NCI-H524 treated with DMSO at 0.1 percent for 48 hours (cell line): ENCODE results near the gene LZTS2.

Experiments used
- DNase-seq: peaks from one replicate; lab custom pipeline; 2025; lab: John Stamatoyannopoulos, UW

The LZTS2 gene

DNA sequence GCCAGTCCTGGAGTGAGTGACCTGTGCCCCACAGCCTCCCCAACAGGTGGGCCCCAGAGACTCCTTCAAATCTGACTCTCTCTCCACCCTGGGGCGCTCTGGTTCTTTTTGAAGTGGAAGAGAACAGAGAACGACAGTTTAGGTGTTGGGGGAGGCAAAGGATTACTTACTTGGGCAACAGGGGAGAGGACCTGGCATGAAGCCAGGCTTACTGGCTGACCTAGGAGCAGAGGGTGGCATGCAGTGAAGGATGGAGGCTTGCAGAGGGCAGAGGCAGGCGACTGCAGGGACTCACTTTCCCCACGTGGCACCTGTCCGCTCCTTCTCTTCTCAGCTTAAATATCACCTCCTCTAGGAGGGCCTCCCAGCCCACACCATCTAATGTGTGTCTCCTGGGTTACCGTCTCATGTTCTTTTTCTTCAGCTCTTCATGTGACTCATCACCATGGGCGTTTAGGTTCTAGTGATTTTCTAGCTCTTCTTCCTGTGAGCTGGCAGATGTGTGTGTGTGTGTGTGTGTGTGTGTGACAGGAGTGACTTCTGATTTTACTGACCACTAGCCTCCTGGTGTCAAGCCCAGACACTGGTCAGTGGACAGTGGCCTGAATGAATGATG is 15.5 kb downstream of the LZTS2 start:
- DNase-seq = no peak

- DNase-seq = no peak
These were observed 16.0 kb downstream of the LZTS2 start for GRCh38 chr10:101015582-101015973.

- DNase-seq = no peak
These were observed 17.2 kb downstream of the LZTS2 start for GRCh38 chr10:101016814-101017213.

- no peak for DNase-seq
These were observed 18.6 kb downstream of the LZTS2 start for GRCh38 chr10:101018118-101018599.

DNA sequence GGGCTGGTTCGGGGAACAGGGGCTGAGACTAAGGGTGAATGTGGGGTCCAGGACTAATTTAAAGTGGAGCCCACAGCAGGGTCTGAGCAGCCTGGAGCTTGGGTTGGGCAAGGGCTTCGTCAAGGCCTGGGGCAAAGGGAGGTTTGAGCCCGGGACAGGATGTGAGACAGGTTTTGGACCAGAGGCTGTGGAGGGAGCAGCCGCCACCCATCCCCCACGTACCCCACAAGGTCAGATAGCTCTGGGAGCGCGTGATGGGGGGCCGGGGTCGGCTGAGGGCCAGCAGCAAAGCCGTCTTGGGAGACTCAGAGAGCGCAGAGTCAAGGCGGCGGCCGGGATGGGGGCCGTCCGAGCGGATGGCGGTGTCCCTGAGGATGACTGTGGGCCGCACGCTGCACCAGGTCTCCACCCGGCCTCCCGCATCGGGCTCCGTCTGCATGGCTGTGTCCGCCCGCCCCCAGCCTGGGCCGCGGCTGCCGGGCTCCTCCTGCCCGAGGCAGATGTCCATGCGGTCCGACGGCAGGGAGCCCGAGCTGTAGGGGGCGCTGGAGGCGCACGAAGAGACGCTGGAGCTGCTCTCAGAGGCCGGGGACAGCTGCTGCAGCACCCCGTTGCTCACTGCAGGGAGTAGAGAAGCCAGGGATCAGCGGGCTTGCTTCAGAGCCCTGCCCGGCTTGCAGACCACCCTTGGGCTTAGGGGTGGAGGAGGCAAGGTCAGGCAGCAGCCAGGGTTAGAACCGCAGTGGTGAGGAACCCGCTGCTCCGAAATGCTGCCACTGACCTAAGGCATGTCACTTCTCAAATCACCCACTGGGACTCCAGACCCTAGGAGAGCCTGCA is 19.2 kb downstream of the LZTS2 start:
- no peak for DNase-seq

DNA sequence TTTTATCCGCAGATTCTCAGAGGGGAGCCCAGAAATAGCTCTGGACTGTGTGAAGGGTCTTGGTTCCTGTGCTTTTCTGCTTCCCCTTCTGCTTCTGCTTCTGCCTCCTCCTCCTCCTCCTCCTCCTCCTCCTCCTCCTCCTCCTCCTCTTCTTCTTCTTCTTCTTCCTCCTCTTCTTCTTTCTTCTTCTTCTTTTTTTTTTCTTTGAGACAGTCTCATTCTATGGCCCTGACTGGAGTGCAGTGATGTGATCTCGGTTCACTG is 19.8 kb downstream of the LZTS2 start:
- DNase-seq = no peak

- no peak for DNase-seq
These were observed 20.9 kb downstream of the LZTS2 start for GRCh38 chr10:101020427-101021075.

- no peak for DNase-seq
These were observed 21.6 kb downstream of the LZTS2 start for GRCh38 chr10:101021239-101021638.

DNA sequence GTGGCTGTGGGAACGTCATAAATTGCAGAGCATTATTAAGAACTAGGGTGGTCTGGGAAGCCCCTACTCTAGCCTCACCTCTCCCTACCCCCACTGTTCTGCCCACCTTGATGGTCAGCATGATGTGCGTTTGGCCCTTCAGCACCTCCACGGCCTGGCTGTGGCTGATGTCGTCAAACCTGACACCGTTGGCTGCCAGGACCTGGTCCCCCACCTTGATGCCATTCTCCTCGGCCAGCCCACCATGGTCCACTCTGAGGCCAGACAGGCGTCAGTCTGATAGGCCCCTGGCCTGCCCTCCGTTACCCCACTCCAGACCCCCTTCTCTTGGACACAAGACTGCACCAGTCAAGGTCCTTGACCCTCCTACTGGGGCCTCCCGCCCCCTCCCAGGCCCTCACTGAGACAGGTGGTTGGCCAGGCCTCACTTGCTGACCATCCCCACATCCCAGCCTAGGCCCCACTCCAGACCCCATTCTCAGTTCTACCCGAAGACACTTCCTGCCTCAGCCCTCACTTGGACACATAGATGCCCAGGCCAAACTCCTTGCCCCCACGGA is 22.2 kb downstream of the LZTS2 start:
- no peak for DNase-seq

DNA sequence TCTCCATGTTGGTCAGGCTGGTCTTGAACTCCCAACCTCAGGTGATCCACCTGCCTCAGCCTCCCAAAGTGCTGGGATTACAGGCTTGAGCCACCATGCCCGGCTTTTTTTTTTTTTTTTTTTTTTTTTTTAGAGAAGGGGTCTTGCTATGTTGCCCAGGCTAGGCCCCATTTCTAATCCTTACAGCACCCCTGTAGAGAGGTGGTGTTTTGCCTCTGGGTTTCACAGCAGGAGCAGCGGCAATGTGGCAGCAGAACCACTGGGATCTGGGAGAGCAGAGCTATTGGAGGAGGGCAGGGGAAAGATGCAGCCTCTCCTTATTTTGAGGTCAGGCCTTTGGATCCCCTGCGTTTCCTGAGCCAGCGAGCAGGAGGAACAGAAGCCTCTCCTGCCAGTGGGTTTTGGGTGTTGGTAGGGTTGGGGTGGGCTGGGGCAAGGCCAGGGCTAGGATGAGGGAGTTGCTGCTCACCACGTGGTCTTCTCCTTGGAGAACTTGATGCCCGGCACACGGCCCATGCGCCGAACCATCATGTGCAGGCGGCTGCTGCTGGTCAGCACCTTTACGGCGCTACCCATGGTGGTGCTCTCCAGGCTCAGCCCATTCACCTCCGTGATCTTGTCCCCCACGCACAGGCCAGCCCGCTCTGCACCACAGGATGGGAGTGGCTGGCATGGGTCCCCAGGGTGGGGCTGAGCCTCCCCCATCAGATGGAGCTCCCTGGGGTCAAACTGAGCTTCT is 23.5 kb downstream of the LZTS2 start:
- no peak for DNase-seq

DNA sequence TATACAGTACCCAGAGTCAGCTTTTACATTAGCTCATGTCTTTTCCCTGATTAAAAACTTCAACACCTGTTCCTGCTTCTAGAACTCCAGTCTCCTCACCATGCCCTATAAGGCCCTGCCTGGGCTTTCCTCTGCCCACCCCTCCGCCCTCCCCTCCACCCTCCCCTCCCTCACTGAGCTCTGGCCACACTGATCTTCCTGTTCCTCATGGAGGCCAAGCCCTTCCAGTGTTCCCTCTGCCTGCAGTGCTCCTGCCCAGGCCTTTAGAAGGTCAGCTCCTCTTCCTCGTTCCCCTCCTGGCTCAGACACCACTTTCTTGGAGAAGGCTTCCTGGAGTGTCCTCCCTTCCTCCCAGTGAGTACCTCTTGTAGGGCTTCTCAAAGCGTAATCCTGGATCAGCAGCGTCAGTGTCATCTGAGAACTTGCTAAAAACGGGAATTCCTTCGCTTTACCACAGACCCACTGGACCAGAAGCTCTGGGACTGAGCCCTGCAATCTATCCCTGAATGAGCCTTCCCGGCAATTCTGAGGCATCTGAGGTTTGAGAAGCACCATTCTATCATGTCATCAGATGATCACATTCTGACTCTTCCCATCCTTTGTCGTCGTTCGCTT is 27.6 kb downstream of the LZTS2 start:
- DNase-seq = no peak

DNA sequence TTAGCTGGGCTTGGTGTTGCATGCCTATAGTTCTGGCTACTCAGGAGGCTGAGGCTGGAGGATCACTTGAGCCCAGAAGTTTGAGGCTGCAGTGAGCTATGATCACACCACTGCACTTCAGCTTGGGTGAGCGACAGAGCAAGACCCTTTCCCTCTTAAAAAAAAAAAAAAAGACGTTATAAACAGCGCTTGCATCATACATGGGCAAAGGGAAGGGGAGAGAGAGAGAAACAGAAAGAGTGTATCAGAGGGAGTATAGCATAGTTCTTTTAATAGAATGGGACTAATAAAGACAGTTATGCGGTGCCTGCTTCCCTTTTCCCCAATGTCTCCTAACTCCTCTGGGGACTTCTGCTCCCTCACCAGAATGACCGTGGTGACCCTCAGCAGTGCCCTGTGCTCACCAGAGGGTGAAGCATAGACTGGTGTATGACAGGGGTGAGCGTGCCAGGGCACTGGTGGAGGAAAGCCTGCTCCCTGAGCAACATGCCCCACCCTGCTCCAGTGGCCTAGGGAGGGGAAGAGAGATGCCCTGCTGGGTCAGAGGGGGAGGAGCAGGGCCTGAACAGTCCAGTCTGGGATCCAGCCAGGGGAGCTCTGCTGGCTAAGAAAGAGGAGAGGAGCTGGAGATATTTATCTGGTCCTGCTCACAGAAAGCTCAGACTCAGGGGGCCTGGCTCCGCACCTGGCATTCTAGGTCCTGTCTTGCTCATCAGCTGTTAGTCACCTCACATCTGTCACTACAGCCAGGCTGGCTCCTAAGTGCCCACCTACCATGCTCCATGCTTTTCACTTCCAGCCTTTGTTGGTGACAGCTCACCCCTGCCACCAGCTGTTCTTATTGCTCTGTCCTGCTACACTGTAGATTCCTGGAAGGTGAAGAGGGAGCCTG is 29.1 kb downstream of the LZTS2 start:
- no peak for DNase-seq

DNA sequence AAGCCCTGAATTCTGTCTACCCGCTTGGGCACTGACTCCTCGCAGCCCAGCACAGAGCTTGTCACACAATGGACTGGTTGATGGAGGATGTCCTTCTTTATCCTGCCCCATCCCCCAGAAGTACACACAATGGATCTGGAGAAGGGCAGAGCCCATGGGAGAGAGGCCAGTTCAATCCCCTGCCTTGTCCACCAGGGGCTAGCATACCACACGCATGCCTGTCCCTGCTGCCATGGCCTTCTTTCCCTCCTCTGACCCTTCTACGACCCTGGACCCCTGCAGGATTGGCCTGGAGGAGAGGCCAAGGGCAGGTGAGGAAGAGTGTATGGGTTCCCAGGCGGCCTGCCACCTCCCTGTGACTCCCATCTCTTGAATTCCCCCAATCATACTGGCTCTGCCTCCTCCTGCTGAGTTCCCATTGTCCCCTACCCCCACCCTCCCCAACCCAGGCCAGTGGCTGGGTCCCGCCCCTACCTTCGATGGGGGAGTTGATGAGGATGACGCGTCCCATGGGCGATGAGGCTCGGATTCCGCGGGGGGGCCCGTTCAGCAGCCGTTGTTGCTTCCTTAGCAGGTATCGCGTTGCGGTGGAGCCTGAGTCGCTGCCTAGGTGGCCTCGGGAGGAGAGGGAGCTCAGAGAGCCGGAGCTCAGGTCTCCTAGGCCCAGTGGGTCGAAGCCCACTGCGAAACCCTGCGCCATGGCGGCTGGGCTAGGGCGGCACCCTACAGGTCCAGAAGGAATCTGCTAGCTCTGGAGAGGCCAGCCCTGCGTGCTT is 30.1 kb downstream of the LZTS2 start:
- no peak for DNase-seq

DNA sequence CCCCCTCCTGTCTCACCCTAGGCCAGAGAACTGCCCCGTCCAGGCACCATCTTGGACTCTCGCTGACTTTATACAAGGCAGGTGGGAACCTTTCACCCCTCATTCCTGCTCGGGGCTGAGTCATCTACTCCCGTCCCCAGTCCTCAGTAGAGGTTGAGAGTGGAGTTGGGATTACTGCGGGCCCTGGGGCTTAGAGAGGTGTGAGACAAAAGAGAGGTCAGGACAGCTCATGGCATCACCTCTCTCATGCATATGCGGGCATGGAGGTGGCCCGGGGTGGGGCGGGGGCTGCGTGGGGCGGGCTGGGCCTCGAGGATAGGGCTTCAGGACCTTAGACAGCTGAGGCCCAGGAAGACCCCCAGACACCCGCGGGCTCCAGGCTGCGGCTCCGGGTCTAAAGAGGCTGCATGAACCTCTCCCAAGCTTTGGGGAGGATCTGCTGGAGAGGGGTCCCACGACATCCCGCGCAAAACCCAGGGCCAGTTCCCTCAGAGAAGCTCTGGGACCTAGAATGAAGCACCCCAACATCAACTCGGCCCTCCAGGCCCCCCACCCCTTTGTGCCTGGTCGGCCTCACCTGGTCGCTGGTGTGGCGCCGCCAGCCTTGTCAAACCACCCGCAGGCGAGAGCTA is 31.0 kb downstream of the LZTS2 start:
- DNase-seq = no peak

DNA sequence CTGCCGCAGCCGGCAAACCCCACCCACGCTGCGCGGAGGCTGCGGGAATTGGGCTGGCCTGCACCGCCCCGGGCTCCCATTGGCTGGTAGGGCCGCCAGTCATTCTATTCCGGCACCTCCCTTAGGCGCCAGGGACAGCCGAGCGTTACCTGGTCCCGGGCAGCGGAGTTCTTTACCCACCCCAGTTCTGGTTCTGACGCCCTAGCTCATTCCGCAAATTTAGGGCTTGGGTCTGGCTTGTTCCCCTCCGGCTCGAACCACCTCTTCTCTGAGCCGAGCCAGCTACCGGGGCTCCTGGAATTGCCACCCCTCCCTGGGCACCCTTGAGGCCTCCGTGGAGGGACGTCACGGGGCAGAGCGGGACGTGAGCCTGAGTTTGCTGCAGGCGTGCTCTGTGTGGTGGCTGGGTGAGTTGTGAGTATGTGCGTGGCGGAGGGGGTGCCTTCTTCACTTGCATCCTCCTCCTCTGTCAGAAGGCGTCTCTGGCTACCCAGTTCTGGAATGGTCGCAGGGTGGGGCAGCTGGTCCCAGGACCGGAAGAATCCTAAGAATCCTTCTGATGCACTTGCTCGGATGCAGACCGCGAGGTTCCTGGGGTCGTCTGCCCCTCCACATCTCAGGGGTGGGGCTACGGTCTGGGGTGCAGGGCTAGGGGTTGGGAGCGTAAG is 31.7 kb downstream of the LZTS2 start, which contains the start of the genes PDZD7 and SFXN3:
PDZD7 (minus strand) TSS at position 2 of the 668 bp plus-strand sequence. CDS start 910 bp downstream, outside the sequence.
SFXN3 (plus strand) TSS at position 107 of the 668 bp plus-strand sequence. CDS start 3,461 bp downstream, outside the sequence.
- DNase-seq = peak; percentile 10

DNA sequence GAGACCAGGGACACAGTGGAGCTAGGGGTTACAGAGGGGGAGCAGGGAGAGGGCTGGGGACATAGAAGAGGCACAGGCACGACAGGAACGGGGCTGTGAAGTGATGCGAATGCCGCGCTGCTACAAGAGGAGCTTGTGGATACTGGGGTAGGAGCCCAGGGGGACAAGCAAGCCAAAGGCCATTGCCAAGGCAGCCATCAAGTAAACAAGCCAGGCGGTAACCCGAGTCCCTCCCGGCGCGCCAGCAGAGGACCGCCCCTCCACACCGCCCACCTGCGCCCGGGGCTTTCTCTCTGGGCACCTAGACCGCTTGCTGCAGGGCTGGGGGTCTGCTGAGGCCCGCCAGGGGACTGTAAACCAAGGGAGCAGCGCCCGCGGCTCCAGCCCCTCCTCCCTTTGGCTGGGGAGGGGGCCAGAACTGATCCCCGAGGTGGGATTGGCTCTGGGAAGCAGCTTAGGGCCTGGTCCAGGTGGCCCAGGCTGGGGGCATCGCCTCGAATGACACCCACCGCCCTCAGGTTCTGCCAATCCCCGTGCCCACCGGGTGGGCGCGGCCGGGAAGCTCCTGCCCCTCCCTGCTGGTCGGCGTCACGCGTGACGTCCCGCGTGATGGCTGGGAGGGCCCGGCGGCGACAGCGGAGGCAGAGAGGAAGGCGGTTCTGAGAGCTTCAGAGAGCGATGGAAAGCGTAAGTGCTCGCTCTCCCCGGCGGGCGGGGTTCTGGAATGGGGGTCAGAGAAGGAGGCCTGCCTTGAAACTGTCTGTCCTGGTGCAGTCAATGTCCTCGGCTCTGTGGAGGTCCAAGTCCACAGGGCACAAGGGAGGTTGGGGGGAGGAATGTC is 32.4 kb downstream of the LZTS2 start:
- DNase-seq = no peak

DNA sequence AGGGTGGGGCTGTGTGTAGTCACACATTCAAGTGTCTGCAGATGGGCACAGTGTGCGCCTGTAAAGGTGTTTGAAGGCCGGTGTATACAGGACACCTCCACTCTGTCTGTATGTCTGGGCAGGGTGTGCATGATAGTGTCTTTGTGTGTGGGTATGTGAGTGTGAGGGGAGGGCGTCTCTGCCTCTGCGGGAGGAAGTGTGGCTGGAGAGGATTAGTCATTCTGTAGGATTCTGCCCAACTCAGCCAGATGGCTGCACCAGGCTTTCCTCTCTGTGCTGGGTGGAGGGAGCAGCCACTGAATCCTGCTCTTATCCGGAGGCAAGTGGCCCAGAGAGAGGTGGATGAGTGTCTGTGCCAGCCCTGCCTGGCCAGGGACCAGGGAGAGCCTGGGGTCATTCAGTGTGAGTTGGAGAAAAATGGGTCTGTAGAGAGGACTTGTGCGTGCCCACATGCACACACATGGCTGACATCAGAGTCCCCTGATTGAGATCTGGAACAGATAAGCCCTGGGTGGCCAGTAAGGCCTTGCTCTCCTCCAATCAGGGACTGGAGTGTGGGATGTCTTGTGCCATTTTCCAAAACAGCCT is 33.1 kb downstream of the LZTS2 start:
- peak; percentile 38 for DNase-seq
